Spleen (tissue), 11 donors: Measurements from ENCODE around the gene CLPX. TPM values are rescaled to one million over a fixed set of nuclear protein-coding genes. Genes with fewer than 3 reads are reported as not detected.

Experiments
- DNase-seq: peaks from one replicate; pipeline ENCODE4 v3.0.0-alpha.2; 2020
- H3K27ac ChIP-seq, 8 donors: fragments of 200-600 bp; sonication (generic) in 7 of 8; 1 replicate in 4 of 8; 2 replicates in 4 of 8; pipeline versions ENCODE4 v1.5.0 to v1.8.0; 2016 to 2021; ENCODE audit warnings: inconsistent platforms in 4 of 8, mild to moderate bottlenecking in 4 of 8, moderate library complexity in 1 of 8
- H3K27me3 ChIP-seq, 7 donors: fragments of 200-600 bp; sonication (generic) in 6 of 7; replicated peaks in 1 of 7; 1 replicate in 4 of 7; 2 replicates in 3 of 7; pipeline versions ENCODE4 v1.5.0 to v1.8.0; 2016 to 2021; ENCODE audit warnings: inconsistent platforms in 3 of 7, mild to moderate bottlenecking in 1 of 7
- H3K36me3 ChIP-seq, 6 donors: fragments of 200-600 bp; sonication (generic) in 5 of 6; 1 replicate in 4 of 6; 2 replicates in 2 of 6; pipeline versions ENCODE4 v1.5.0 to v1.8.0; 2016 to 2021; ENCODE audit warnings: inconsistent platforms in 2 of 6
- H3K4me1 ChIP-seq, 6 donors: fragments of 200-600 bp; sonication (generic) in 5 of 6; 1 replicate in 3 of 6; 2 replicates in 3 of 6; pipeline versions ENCODE4 v1.5.0 to v1.8.0; 2016 to 2021; ENCODE audit warnings: inconsistent platforms in 3 of 6
- H3K4me3 ChIP-seq, 8 donors: fragments of 200-600 bp; sonication (generic) in 7 of 8; 1 replicate in 4 of 8; 2 replicates in 4 of 8; pipeline versions ENCODE4 v1.5.0 to v1.8.0; 2016 to 2021; ENCODE audit warnings: inconsistent platforms in 4 of 8, mild to moderate bottlenecking in 4 of 8, moderate library complexity in 2 of 8
- H3K9me3 ChIP-seq, 8 donors: fragments of 200-600 bp; sonication (generic) in 7 of 8; 1 replicate in 4 of 8; 2 replicates in 4 of 8; pipeline versions ENCODE4 v1.5.0 to v1.8.0; 2016 to 2021; ENCODE audit warnings: inconsistent platforms in 4 of 8
- CTCF ChIP-seq, 11 experiments: fragments of 200-600 bp in 7 of 11; fragments of 450-650 bp in 4 of 11; sonication (generic) in 4 of 11; IDR thresholded peaks in 8 of 11; conservative IDR thresholded peaks in 3 of 11; 1 replicate in 7 of 11; 2 replicates in 4 of 11; pipeline versions ENCODE4 v1.4.0 to v1.8.0; 2016 to 2021; ENCODE audit warnings: antibody characterized with exemption in 11 of 11, inconsistent platforms in 4 of 11, mild to moderate bottlenecking in 1 of 11
- POLR2A ChIP-seq, 3 donors: fragments of 450-650 bp; IDR thresholded peaks; one replicate each; pipeline ENCODE4 v1.5.1; 2017; ENCODE audit warnings: antibody characterized with exemption in 3 of 3, mild to moderate bottlenecking in 1 of 3
- POLR2AphosphoS5 ChIP-seq, 3 donors: sonication (generic); formaldehyde crosslinking; IDR thresholded peaks; one replicate each; pipeline ENCODE4 v1.5.1; 2017; ENCODE audit warnings: antibody characterized with exemption in 3 of 3
- WGBS, 5 donors: extraction: QIAGEN DNeasy Blood & Tissue Kit in 3 of 5; methylation state at CpG; one replicate each; pipeline versions ENCODE4 v1.1.5 to v1.1.7; 2013 to 2018; 5-methylcytosine and 5-hydroxymethylcytosine counted together
- intact Hi-C: fragments of 100-400 bp; cut with DNase I; formaldehyde crosslinking; loops from one replicate; pipeline ENCODE4 v1.15.0; 2023; ENCODE audit warnings: low total_unique reads
- polyA plus RNA-seq, 3 donors: library from polyadenylated mRNA; stranded (reverse); fragments of 200-250 nt; gene quantifications; one replicate each; pipeline ENCODE4 v1.2.1, GENCODE V29; 2013
- total RNA-seq, 7 donors: library from RNA; depleted of rRNA in 3 of 7; stranded (reverse); fragments of >200 nt in 3 of 7; fragmentation: NEBNext Ultra II Directional in 4 of 7; extraction: Animal tissue kit (Norgen Biotek cat#: 25700) in 4 of 7; gene quantifications; one replicate each; pipeline versions ENCODE4 v1.1.0 to v1.2.1, GENCODE V29; 2016 to 2021
- donor health status: healthy with polysubstance abuse.
- donor health status: DM: no; HTN: no; CAD: no; lungs with moderate emphysema.
- donor health status: DM: no; HTN: no; CAD: no.
- donor health status: Bipolar disorder and iron deficiency.
- donor health status: healthy.
- donor health status: DM: no; HTN: no; CAD: no.
- donor health status: DM: yes; HTN: yes; CAD: no.

Gene CLPX
- total and polyA plus RNA-seq, 10 donors, result 9.5 to 58.3 (median 50.2) TPM

- Histone ChIP-seq H3K9me3 (no peaks in the 10 kb centered on the region), H3K36me3 (no peaks in the 10 kb centered on the region), H3K4me1 (no peaks in the 10 kb centered on the region), H3K27ac (no peak within 1 kb of the TSS), H3K4me3 (no peak within 1 kb of the TSS), H3K27me3 (no peaks in the 10 kb centered on the region)
- intact Hi-C loops, result no loop called here
- no peak for DNase-seq
- 77 to 83% (median 81%) methylated on average over 7 to 8 of the region's 8 CpGs for WGBS, 5 donors
- TF ChIP-seq POLR2A (IDR thresholded peaks at IDR 0.05), result no peak
- no peak for TF ChIP-seq CTCF (IDR thresholded peaks at IDR 0.05 in 8 of 11, conservative IDR thresholded peaks at IDR 0.05 in 3 of 11)
- TF ChIP-seq POLR2AphosphoS5 (IDR thresholded peaks at IDR 0.05), result no peak
Measured at GRCh38 chr15:65210770-65211481, 25.8 kb upstream of the CLPX start, which contains the start of gene CILP. TSS of gene CILP (minus strand) at chr15:65211473. CDS start at chr15:65209755, 1,718 bp downstream.

DNA sequence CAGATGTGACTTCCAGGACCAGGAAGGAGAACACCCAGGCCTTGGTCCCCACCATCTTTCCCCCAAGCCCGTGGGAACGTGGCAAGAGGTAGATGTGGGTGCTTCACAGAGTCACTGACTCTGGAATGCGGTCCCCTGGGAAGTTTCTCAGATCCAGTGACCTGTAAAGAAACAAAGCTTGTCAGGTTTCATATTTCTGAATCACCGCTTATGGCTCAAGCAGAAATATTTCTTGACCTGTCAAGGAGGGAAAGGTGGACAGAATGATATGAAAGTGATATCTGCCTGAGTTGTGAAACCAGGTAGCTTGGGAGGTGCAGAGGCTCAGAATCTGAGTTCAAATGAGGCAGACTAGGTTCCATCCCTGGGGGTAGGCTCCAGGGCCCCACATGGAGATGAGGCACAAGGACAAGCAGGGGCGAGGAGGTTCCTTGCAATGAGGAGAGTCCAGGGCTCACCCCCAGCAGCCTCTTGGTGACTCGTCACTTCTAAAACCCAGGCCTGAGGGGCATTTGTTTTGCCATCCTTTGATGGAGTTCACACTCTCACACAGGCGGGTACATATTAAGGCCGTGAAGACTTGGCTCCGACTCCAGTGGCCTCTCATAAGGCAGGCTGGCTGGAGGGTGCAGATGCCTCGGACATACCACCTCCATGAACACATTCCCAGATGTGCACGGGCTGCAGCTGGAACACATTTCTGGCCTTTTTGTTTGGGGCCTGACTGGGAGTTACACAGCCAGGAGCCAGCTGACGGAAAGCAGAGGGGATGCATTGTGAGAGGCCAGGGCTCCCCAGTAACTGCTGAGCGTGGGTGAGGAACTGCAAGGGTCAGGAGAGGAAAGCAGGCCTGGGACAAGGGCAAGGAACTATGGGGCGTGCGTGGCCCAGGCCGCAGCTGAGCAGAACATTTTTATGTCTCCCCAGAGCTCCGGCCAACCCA, 24.8 kb upstream of the CLPX start:
- intact Hi-C loops, result no loop called here
- Histone ChIP-seq H3K27me3 (no peaks in the 10 kb centered on the region), H3K27ac (no peak overlapping the region), H3K4me1 (no peaks in the 10 kb centered on the region), H3K36me3 (no peaks in the 10 kb centered on the region), H3K9me3 (no peaks in the 10 kb centered on the region), H3K4me3 (no peak overlapping the region)
- no peak for DNase-seq
- 81 to 90% (median 84%) methylated on average over 17 of the region's 17 CpGs for WGBS, 5 donors
- TF ChIP-seq POLR2AphosphoS5 (IDR thresholded peaks at IDR 0.05) (no peak), POLR2A (IDR thresholded peaks at IDR 0.05) (no peak), CTCF (IDR thresholded peaks at IDR 0.05 in 8 of 11, conservative IDR thresholded peaks at IDR 0.05 in 3 of 11) (no peak)

GRCh38 chr15:65208647-65209046, 23.5 kb upstream of the CLPX start:
- Histone ChIP-seq H3K27ac (no peak overlapping the region), H3K4me3 (no peak overlapping the region), H3K9me3 (no peaks in the 10 kb centered on the region), H3K36me3 (no peaks in the 10 kb centered on the region), H3K4me1 (no peaks in the 10 kb centered on the region), H3K27me3 (no peaks in the 10 kb centered on the region)
- TF ChIP-seq POLR2A (IDR thresholded peaks at IDR 0.05) (no peak), CTCF (IDR thresholded peaks at IDR 0.05 in 8 of 11, conservative IDR thresholded peaks at IDR 0.05 in 3 of 11) (no peak), POLR2AphosphoS5 (IDR thresholded peaks at IDR 0.05) (no peak)
- DNase-seq, result no peak
- intact Hi-C loops, result no loop called here
- 92 to 100% (median 100%) methylated on average over 2 of the region's 2 CpGs for WGBS, 5 donors
